Mesenchymal stem cell (in vitro differentiated cells and primary cell): Measurements from ENCODE around the gene INCENP.

Experiments used
- DNase-seq: peaks from one replicate; pipeline ENCODE4 v3.0.0-alpha.2; 2013
- H2AFZ ChIP-seq: one replicate; pipeline ENCODE4 v1.6.1; 2013; ENCODE audit warnings: low read depth, mild to moderate bottlenecking, control low read depth, inconsistent platforms, low read length, moderate library complexity
- H2AK5ac ChIP-seq: 2 replicates; pipeline ENCODE4 v1.6.1; 2013; ENCODE audit warnings: low read length, moderate library complexity, mild to moderate bottlenecking, inconsistent platforms; ENCODE audit not compliant: severe bottlenecking
- H2BK120ac ChIP-seq: one replicate; pipeline ENCODE4 v1.6.1; 2013; ENCODE audit warnings: low read depth, mild to moderate bottlenecking, inconsistent platforms, low read length, moderate library complexity
- H2BK12ac ChIP-seq, 2 experiments: one replicate each; pipeline ENCODE4 v1.6.1; 2013; ENCODE audit warnings: inconsistent platforms in 2 of 2, low read length in 2 of 2, mild to moderate bottlenecking in 2 of 2, moderate library complexity in 2 of 2, control low read depth in 1 of 2
- H2BK15ac ChIP-seq: one replicate; pipeline ENCODE4 v1.6.1; 2013; ENCODE audit warnings: mild to moderate bottlenecking, low read depth, inconsistent platforms; ENCODE audit not compliant: poor library complexity, severe bottlenecking
- H2BK5ac ChIP-seq: 2 replicates; pipeline ENCODE4 v1.6.1; 2013; ENCODE audit warnings: low read depth, mild to moderate bottlenecking, low read length, control low read depth, inconsistent platforms; ENCODE audit not compliant: poor library complexity, severe bottlenecking
- H3K14ac ChIP-seq, 2 experiments: one replicate each; pipeline ENCODE4 v1.6.1; 2013; ENCODE audit warnings: inconsistent platforms in 2 of 2, low read length in 2 of 2, control low read depth in 1 of 2, mild to moderate bottlenecking in 1 of 2, moderate library complexity in 1 of 2
- H3K18ac ChIP-seq, 2 experiments: one replicate each; pipeline ENCODE4 v1.6.1; 2013; ENCODE audit warnings: inconsistent platforms in 2 of 2, low read length in 2 of 2, control low read depth in 1 of 2, low read depth in 1 of 2, mild to moderate bottlenecking in 1 of 2
- H3K23ac ChIP-seq, 2 experiments: one replicate each; pipeline ENCODE4 v1.6.1; 2013; ENCODE audit warnings: inconsistent platforms in 2 of 2, low read length in 2 of 2, mild to moderate bottlenecking in 2 of 2, moderate library complexity in 2 of 2, control low read depth in 1 of 2
- H3K27ac ChIP-seq: 2 replicates; pipeline ENCODE4 v1.5.1; 2013; ENCODE audit warnings: mild to moderate bottlenecking, moderate library complexity, low read length, control low read depth, inconsistent platforms; ENCODE audit not compliant: poor library complexity, severe bottlenecking
- H3K27me3 ChIP-seq, 2 experiments: 2 replicates each; pipeline versions ENCODE4 v1.6.1 to v1.7.0; 2013; ENCODE audit warnings: low read length in 2 of 2, mild to moderate bottlenecking in 2 of 2, moderate library complexity in 2 of 2, control low read depth in 1 of 2, inconsistent platforms in 1 of 2; ENCODE audit not compliant: control insufficient read depth in 1 of 2, insufficient read depth in 1 of 2
- H3K36me3 ChIP-seq, 2 experiments: 2 replicates each; pipeline versions ENCODE4 v1.6.1 to v1.7.0; 2013; ENCODE audit warnings: low read length in 2 of 2, control low read depth in 1 of 2, inconsistent platforms in 1 of 2, low read depth in 1 of 2, mild to moderate bottlenecking in 1 of 2; ENCODE audit not compliant: insufficient read depth in 2 of 2, control insufficient read depth in 1 of 2
- H3K4ac ChIP-seq, 2 experiments: one replicate each; pipeline ENCODE4 v1.6.1; 2013; ENCODE audit warnings: inconsistent platforms in 2 of 2, low read length in 2 of 2, mild to moderate bottlenecking in 2 of 2, moderate library complexity in 2 of 2, control low read depth in 1 of 2, low read depth in 1 of 2
- H3K4me1 ChIP-seq: 2 replicates; pipeline ENCODE4 v1.6.1; 2013; ENCODE audit warnings: low read depth, low read length, control low read depth; ENCODE audit not compliant: control insufficient read depth, insufficient read depth
- H3K4me2 ChIP-seq: 2 replicates; pipeline ENCODE4 v1.6.1; 2013; ENCODE audit warnings: low read length, mild to moderate bottlenecking, inconsistent platforms; ENCODE audit not compliant: poor library complexity, severe bottlenecking
- H3K4me3 ChIP-seq, 2 experiments: 2 replicates each; pipeline versions ENCODE4 v1.5.1 to v1.7.0; 2013; ENCODE audit warnings: low read length in 2 of 2, mild to moderate bottlenecking in 2 of 2, control low read depth in 1 of 2, low read depth in 1 of 2; ENCODE audit not compliant: insufficient read depth in 1 of 2
- H3K79me1 ChIP-seq: replicated peaks from 2 replicates; pipeline ENCODE4 v1.6.1; 2013; ENCODE audit warnings: mild to moderate bottlenecking, control low read depth, low read length, inconsistent platforms; ENCODE audit not compliant: poor library complexity, severe bottlenecking
- H3K9ac ChIP-seq: 2 replicates; pipeline ENCODE4 v1.7.0; 2013; ENCODE audit warnings: mild to moderate bottlenecking, low read length, moderate library complexity
- H3K9me3 ChIP-seq: 2 replicates; pipeline ENCODE4 v1.7.0; 2013; ENCODE audit warnings: mild to moderate bottlenecking, low read length; ENCODE audit not compliant: control insufficient read depth
- H4K8ac ChIP-seq: one replicate; pipeline ENCODE4 v1.6.1; 2013; ENCODE audit warnings: inconsistent platforms, mild to moderate bottlenecking, low read length, moderate library complexity
- H4K91ac ChIP-seq: one replicate; pipeline ENCODE4 v1.6.1; 2013; ENCODE audit warnings: mild to moderate bottlenecking, low read length, inconsistent platforms
- WGBS: methylation state at CpG from one replicate; pipeline ENCODE4 v1.1.7; 2013; ENCODE audit warnings: mixed read lengths; 5-methylcytosine and 5-hydroxymethylcytosine counted together

INCENP gene

DNA sequence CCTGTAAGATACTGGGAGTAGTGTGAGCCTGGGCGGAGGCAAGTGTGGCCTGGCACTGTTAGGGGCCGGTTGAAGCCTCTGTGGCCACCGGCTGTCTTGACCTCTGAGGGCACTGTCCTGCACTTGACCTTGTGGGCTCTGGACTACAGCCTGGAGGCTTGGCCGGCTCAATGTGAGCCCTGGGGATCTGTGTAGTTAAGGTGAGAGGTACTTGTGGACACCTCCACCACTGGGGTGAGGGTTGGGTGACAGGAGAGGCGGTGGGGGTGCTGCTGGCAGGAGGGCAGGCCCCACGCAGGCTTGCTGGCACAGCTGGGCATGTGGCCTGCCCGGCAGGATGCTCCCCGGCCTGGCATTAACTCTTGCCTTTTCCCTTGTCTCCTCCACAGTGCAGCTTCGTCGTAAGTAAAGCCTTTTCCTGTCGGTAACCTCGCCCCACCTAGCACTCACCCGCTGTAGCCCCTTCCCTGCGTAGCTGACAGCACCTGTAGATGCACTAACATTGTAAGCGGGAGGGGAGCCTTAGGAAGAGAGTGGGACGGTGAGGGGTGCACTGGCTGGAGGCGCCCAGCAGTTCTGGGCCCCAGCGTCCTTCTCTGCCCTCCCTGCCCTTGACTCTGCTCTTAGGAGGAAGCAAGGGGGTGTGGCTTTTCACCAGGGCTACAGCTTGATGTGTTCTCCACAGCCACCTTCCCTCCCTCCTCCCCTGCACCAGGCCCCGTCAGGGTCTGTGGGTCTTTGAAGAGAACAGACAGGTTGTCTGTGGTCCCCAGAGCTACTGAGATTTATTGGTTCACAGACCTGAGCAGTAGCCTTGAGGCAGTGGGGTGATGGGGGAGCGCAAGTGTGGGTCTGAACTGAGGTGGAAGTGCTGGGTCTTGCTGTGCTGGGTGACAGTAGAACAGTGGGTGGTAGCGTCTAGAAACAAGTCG, 17.6 kb downstream of the INCENP start:
- no peak overlapping the region for H2BK12ac ChIP-seq
- 92% methylated on average over 20 of the region's 22 CpGs for WGBS
- H3K4me3 ChIP-seq: no peak overlapping the region
- no peak overlapping the region for H4K91ac ChIP-seq
- no peak overlapping the region for H4K8ac ChIP-seq
- no peak overlapping the region for H3K23ac ChIP-seq
- H3K14ac ChIP-seq: no peak overlapping the region
- H2AK5ac ChIP-seq: no peak overlapping the region
- no peak overlapping the region for H3K4ac ChIP-seq
- H3K4me1 ChIP-seq: no peaks in the 10 kb centered on the region
- no peak overlapping the region for H3K18ac ChIP-seq
- peaks cover 70 to 75% of the 10 kb centered on the region in 2 experiments for H3K36me3 ChIP-seq
- H3K9ac ChIP-seq: no peak overlapping the region
- H2AFZ ChIP-seq: no peak overlapping the region
- peaks cover 58% of the 10 kb centered on the region for H3K79me1 ChIP-seq
- no peak overlapping the region for H3K4me2 ChIP-seq
- no peak for DNase-seq
- no peak overlapping the region for H2BK15ac ChIP-seq
- no peaks in the 10 kb centered on the region for H3K27me3 ChIP-seq
- H3K27ac ChIP-seq: no peak overlapping the region
- H2BK120ac ChIP-seq: no peak overlapping the region
- H2BK5ac ChIP-seq: no peak overlapping the region
- no peaks in the 10 kb centered on the region for H3K9me3 ChIP-seq

- Histone ChIP-seq H3K18ac (no peak overlapping the region), H3K23ac (no peak overlapping the region), H3K27me3 (no peaks in the 10 kb centered on the region), H3K4me3 (no peak overlapping the region), H4K8ac (no peak overlapping the region), H3K4me2 (no peak overlapping the region), H3K27ac (no peak overlapping the region), H2AFZ (no peak overlapping the region), H3K14ac (no peak overlapping the region), H3K36me3 (peaks cover 76 to 82% of the 10 kb centered on the region in 2 experiments), H2BK120ac (no peak overlapping the region), H2BK12ac (no peak overlapping the region), H3K4ac (no peak overlapping the region), H3K79me1 (peaks cover 53% of the 10 kb centered on the region), H2AK5ac (no peak overlapping the region), H3K9ac (no peak overlapping the region), H2BK5ac (no peak overlapping the region), H3K9me3 (no peaks in the 10 kb centered on the region), H3K4me1 (no peaks in the 10 kb centered on the region), H4K91ac (no peak overlapping the region), H2BK15ac (no peak overlapping the region)
- 98% methylated on average over 4 of the region's 4 CpGs for WGBS
- DNase-seq: no peak
Observed at GRCh38 chr11:62142043-62142375, 18.2 kb downstream of the INCENP start.

DNA sequence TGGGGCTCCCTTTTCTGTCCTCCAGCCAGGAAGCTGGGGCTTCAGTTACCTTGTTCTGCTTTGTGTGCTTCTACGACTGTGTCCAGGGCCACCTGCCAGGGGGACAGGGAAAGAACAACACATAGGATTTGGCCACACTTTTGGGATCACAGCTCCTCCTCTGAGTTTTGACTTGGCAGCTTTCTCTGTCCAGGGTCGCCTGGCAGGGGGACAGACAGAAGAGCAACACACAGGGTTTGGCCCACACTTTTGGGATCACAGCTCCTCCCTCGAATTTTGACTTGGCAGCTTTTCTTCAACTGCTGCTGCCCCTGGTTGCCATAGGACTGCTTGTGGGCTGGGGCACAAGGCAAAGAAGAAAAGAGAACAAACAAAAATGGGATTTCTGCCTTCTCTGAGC, 19.1 kb downstream of the INCENP start:
- WGBS: 95% methylated on average over 3 of the region's 3 CpGs
- H3K14ac ChIP-seq: no peak overlapping the region
- no peak overlapping the region for H3K4me2 ChIP-seq
- H3K4me3 ChIP-seq: no peak overlapping the region
- H2BK15ac ChIP-seq: no peak overlapping the region
- H3K18ac ChIP-seq: no peak overlapping the region
- peaks cover 50% of the 10 kb centered on the region for H3K79me1 ChIP-seq
- H2BK12ac ChIP-seq: no peak overlapping the region
- no peak overlapping the region for H4K8ac ChIP-seq
- peak overlapping the region; percentile 29 for H3K9ac ChIP-seq
- no peaks in the 10 kb centered on the region for H3K4me1 ChIP-seq
- DNase-seq: no peak
- no peak overlapping the region for H2AFZ ChIP-seq
- no peaks in the 10 kb centered on the region for H3K27me3 ChIP-seq
- H3K27ac ChIP-seq: no peak overlapping the region
- H2BK5ac ChIP-seq: no peak overlapping the region
- no peak overlapping the region for H2BK120ac ChIP-seq
- H3K23ac ChIP-seq: no peak overlapping the region
- no peak overlapping the region for H4K91ac ChIP-seq
- no peaks in the 10 kb centered on the region for H3K9me3 ChIP-seq
- H2AK5ac ChIP-seq: no peak overlapping the region
- H3K36me3 ChIP-seq: peaks cover 78 to 91% of the 10 kb centered on the region in 2 experiments
- no peak overlapping the region for H3K4ac ChIP-seq

- Histone ChIP-seq H2BK12ac (no peak overlapping the region), H2BK120ac (no peak overlapping the region), H3K27ac (no peak overlapping the region), H3K18ac (no peak overlapping the region), H2AK5ac (no peak overlapping the region), H3K14ac (no peak overlapping the region), H3K4me1 (no peaks in the 10 kb centered on the region), H3K23ac (no peak overlapping the region), H4K8ac (no peak overlapping the region), H3K4ac (no peak overlapping the region), H2BK15ac (no peak overlapping the region), H3K9me3 (no peaks in the 10 kb centered on the region), H3K4me3 (no peak overlapping the region), H3K9ac (no peak overlapping the region), H3K4me2 (no peak overlapping the region), H3K36me3 (peaks cover 78 to 90% of the 10 kb centered on the region in 2 experiments), H2AFZ (no peak overlapping the region), H2BK5ac (no peak overlapping the region), H3K79me1 (peaks cover 45% of the 10 kb centered on the region), H4K91ac (no peak overlapping the region), H3K27me3 (no peaks in the 10 kb centered on the region)
- WGBS: 83% methylated on average over 1 of the region's 1 CpG
- DNase-seq: no peak
Observed at GRCh38 chr11:62143727-62144126, 19.9 kb downstream of the INCENP start.
